Hepatocyte (in vitro differentiated cells): ENCODE results near the gene SCN4B. TPM values are rescaled to one million over a fixed set of nuclear protein-coding genes. Genes with fewer than 3 reads are reported as not detected.

Experiments
- DNase-seq: peaks from one replicate; pipeline ENCODE4 v3.0.0-alpha.2; 2016; ENCODE audit warnings: low spot score
- H2AFZ ChIP-seq: fragments of 200-600 bp; sonication (generic); 2 replicates; pipeline ENCODE4 v1.6.0; 2016; ENCODE audit warnings: antibody characterized with exemption, mild to moderate bottlenecking
- H3K27ac ChIP-seq: fragments of 200-600 bp; sonication (generic); 2 replicates; pipeline ENCODE4 v1.5.1; 2016; ENCODE audit warnings: mild to moderate bottlenecking
- H3K27me3 ChIP-seq: fragments of 200-600 bp; sonication (generic); 2 replicates; pipeline ENCODE4 v1.6.1; 2016
- H3K36me3 ChIP-seq: fragments of 200-600 bp; sonication (generic); replicated peaks from 2 replicates; pipeline ENCODE4 v1.5.1; 2016; ENCODE audit warnings: low read depth; ENCODE audit not compliant: insufficient read depth
- H3K4me1 ChIP-seq: fragments of 200-600 bp; sonication (generic); 2 replicates; pipeline ENCODE4 v1.5.1; 2016; ENCODE audit warnings: mild to moderate bottlenecking, moderate library complexity; ENCODE audit not compliant: insufficient read depth
- H3K4me2 ChIP-seq: fragments of 200-600 bp; sonication (generic); 2 replicates; pipeline ENCODE4 v1.6.0; 2016
- H3K4me3 ChIP-seq: fragments of 200-600 bp; sonication (generic); 2 replicates; pipeline ENCODE4 v1.5.1; 2016; ENCODE audit warnings: mild to moderate bottlenecking
- H3K79me2 ChIP-seq: fragments of 200-600 bp; sonication (generic); 2 replicates; pipeline ENCODE4 v1.6.0; 2017; ENCODE audit warnings: mild to moderate bottlenecking
- H3K9me2 ChIP-seq: fragments of 200-600 bp; sonication (generic); replicated peaks from 2 replicates; pipeline ENCODE4 v1.6.0; 2017; ENCODE audit warnings: mild to moderate bottlenecking; ENCODE audit not compliant: insufficient read depth
- H3K9me3 ChIP-seq: fragments of 200-600 bp; sonication (generic); 2 replicates; pipeline ENCODE4 v1.5.1; 2016; ENCODE audit warnings: low read depth, mild to moderate bottlenecking
- H4K20me1 ChIP-seq: fragments of 200-600 bp; sonication (generic); 2 replicates; pipeline ENCODE4 v1.6.0; 2016; ENCODE audit warnings: mild to moderate bottlenecking; ENCODE audit not compliant: insufficient read depth, poor library complexity, severe bottlenecking
- EZH2 ChIP-seq: fragments of 200-600 bp; sonication (generic); IDR thresholded peaks from 2 replicates; pipeline ENCODE4 v1.6.1; 2016; ENCODE audit warnings: antibody characterized with exemption, mild to moderate bottlenecking, borderline replicate concordance
- EZH2phosphoT487 ChIP-seq: fragments of 200-600 bp; sonication (generic); IDR thresholded peaks from one replicate; pipeline ENCODE4 v1.6.1; 2018; ENCODE audit warnings: antibody characterized with exemption, mild to moderate bottlenecking, low read depth, moderate library complexity; ENCODE audit not compliant: unreplicated experiment, severe bottlenecking
- WGBS: methylation state at CpG from one replicate; pipeline ENCODE4 v1.1.6; 2016; ENCODE audit warnings: low lambda C conversion rate; ENCODE audit errors: missing lambda C conversion rate; 5-methylcytosine and 5-hydroxymethylcytosine counted together
- polyA plus RNA-seq: library from polyadenylated mRNA; unstranded; fragments of >200 nt; fragmentation: Nextera tagmentation; extraction: Ambion mirVana; gene quantifications from 2 replicates; pipeline ENCODE4 v1.2.1, GENCODE V29; 2016
- total RNA-seq: library from RNA; depleted of rRNA; stranded (reverse); fragments of >200 nt; gene quantifications from 2 replicates; pipeline ENCODE4 v1.2.3, GENCODE V29; 2014
- TF ChIP-seq, protein P1 (sequence below): fragments of 200-600 bp; sonication (generic); IDR thresholded peaks from 2 replicates; pipeline ENCODE4 v1.5.1; 2016; ENCODE audit warnings: antibody characterized with exemption, mild to moderate bottlenecking; ENCODE audit not compliant: poor library complexity

The SCN4B gene
- total and polyA plus RNA-seq, 2 experiments from 2014 or later, result 0.57 to 1.1 TPM

- Histone ChIP-seq H2AFZ (no peak overlapping the region), H3K27ac (no peak overlapping the region), H3K79me2 (no peaks in the 10 kb centered on the region), H3K9me3 (no peaks in the 10 kb centered on the region), H3K4me1 (peaks cover 20% of the 10 kb centered on the region), H3K9me2 (no peaks in the 10 kb centered on the region), H3K4me2 (no peak overlapping the region), H3K36me3 (no peaks in the 10 kb centered on the region), H4K20me1 (no peaks in the 10 kb centered on the region), H3K27me3 (no peaks in the 10 kb centered on the region), H3K4me3 (no peak overlapping the region)
- no peak for TF ChIP-seq EZH2phosphoT487
- TF ChIP-seq, protein P1, sequence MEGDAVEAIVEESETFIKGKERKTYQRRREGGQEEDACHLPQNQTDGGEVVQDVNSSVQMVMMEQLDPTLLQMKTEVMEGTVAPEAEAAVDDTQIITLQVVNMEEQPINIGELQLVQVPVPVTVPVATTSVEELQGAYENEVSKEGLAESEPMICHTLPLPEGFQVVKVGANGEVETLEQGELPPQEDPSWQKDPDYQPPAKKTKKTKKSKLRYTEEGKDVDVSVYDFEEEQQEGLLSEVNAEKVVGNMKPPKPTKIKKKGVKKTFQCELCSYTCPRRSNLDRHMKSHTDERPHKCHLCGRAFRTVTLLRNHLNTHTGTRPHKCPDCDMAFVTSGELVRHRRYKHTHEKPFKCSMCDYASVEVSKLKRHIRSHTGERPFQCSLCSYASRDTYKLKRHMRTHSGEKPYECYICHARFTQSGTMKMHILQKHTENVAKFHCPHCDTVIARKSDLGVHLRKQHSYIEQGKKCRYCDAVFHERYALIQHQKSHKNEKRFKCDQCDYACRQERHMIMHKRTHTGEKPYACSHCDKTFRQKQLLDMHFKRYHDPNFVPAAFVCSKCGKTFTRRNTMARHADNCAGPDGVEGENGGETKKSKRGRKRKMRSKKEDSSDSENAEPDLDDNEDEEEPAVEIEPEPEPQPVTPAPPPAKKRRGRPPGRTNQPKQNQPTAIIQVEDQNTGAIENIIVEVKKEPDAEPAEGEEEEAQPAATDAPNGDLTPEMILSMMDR, result no peak
- TF ChIP-seq EZH2, result no peak
- DNase-seq, result no peak
- 43% methylated on average over 6 of the region's 6 CpGs for WGBS
Measured at GRCh38 chr11:118091690-118092089, 60.9 kb downstream of the SCN4B start.

DNA sequence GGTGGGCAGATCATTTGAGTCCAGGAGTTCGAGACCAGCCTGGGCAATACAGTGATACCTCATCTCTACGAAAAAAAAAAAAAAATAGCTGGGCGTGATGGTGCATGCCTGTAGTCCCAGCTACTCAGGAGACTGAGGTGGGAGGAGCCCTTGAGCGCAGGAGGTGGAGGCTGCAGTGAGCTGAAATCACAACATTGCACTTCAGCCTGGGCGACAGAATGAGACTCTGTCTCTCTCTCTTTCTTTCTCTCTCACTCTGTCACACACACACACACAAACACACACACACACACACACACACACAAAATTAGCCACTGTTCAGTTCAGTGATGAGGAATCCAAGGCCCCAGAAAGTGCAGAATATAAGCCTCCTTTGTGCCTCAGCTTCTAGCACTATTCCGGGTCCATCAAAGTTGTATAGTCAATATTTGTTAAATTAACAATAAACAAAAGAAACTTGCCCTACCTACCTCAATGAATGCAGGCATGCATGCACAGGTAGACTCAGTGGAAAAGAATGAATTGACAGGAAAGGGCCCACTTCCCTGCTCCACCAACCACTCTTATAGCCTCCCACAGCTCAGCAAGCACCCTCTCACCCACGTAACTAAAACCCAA is 62.0 kb downstream of the SCN4B start:
- Histone ChIP-seq H4K20me1 (no peaks in the 10 kb centered on the region), H3K4me2 (no peak overlapping the region), H3K79me2 (no peaks in the 10 kb centered on the region), H3K36me3 (no peaks in the 10 kb centered on the region), H3K27me3 (no peaks in the 10 kb centered on the region), H3K4me3 (no peak overlapping the region), H3K4me1 (peaks cover 17% of the 10 kb centered on the region), H3K9me3 (no peaks in the 10 kb centered on the region), H3K27ac (no peak overlapping the region), H2AFZ (no peak overlapping the region), H3K9me2 (no peaks in the 10 kb centered on the region)
- DNase-seq, result no peak
- TF ChIP-seq EZH2 (no peak), EZH2phosphoT487 (no peak)
- TF ChIP-seq, protein P1, result no peak
- 79% methylated on average over 7 of the region's 7 CpGs for WGBS

- TF ChIP-seq EZH2 (no peak), EZH2phosphoT487 (no peak)
- TF ChIP-seq, protein P1, result no peak
- Histone ChIP-seq H3K36me3 (no peaks in the 10 kb centered on the region), H3K27me3 (no peaks in the 10 kb centered on the region), H3K27ac (no peak overlapping the region), H2AFZ (no peak overlapping the region), H3K9me3 (no peaks in the 10 kb centered on the region), H3K9me2 (no peaks in the 10 kb centered on the region), H3K4me1 (peaks cover 18% of the 10 kb centered on the region), H3K4me3 (no peak overlapping the region), H4K20me1 (no peaks in the 10 kb centered on the region), H3K4me2 (no peak overlapping the region), H3K79me2 (no peaks in the 10 kb centered on the region)
- 79% methylated on average over 4 of the region's 4 CpGs for WGBS
- no peak for DNase-seq
Measured at GRCh38 chr11:118088531-118088930, 64.1 kb downstream of the SCN4B start.

DNA sequence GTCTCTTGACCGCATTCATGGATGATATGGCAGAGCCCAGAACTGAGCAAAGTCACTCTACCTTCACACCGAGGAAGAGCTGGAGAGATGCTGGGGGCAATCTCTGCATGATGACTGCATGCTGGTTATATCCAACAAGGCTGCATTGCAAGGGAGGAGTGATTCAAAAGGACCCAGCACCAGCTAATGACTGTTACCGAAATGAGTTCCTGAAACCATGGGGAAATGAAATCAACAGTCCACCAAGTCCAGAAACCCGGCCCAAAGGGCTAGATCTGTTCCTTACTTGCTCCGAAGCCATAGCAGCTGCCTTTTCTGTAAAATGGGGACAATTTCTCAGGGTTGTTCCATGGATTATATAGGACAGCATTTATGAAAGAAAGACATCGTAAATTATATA is 64.7 kb downstream of the SCN4B start:
- DNase-seq, result no peak
- Histone ChIP-seq H3K4me1 (peaks cover 20% of the 10 kb centered on the region), H3K4me2 (no peak overlapping the region), H3K27ac (no peak overlapping the region), H3K4me3 (no peak overlapping the region), H3K9me3 (no peaks in the 10 kb centered on the region), H2AFZ (no peak overlapping the region), H3K36me3 (no peaks in the 10 kb centered on the region), H4K20me1 (no peaks in the 10 kb centered on the region), H3K27me3 (no peaks in the 10 kb centered on the region), H3K9me2 (no peaks in the 10 kb centered on the region), H3K79me2 (no peaks in the 10 kb centered on the region)
- 92% methylated on average over 6 of the region's 6 CpGs for WGBS
- TF ChIP-seq EZH2, result no peak
- TF ChIP-seq, protein P1, result no peak
